ENCODE measurements around the gene SUGP2.

Gene SUGP2

DNA sequence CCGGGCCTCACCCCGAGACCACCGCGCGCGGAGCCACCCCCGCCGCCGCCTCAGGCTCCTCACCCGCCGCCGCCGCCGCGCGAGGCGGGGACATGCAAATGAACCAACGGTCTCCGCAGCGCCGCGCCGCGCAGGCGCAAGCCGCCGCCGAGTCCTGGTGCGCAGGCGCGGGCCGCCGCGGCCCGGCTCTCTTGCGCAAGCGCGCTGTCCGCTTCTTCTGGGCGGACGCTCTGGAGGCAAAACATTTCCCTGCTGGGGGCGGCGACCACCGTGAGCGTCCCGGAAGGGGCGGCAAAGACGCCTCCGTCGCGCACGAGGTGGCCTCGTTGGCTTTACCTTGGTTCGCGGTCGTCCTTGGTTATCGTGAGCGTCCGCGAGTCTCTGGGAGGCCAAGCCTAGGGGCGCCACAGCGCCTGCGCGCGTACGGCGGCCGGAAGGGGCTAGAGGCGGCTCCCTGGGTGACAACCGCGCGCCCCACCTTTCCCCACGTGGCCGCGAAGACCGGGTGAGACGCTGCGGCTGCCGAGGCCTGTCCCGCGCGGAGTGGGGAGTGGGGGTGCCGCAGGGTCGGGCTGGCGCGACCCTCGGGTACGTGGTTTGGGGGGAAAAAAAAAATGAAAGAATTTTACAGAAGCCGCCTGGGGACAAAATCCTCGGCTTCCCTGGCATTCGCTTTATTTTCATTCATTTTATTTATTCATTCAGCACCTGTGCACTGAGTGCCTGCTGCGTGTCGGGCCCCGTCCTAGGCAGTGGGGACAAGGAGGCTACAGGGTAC is at the start of gene SUGP2, which contains the start of gene ARMC6:
TSS of gene SUGP2 (minus strand) at position 92 of the 778 bp plus-strand sequence. CDS start 2,446 bp downstream, outside the sequence.
TSS of gene ARMC6 (plus strand) at position 178 of the 778 bp plus-strand sequence. CDS start 607 bp downstream, outside the sequence.
- peak; percentile 96 for DNase-seq (ENCODE audit: low spot score)

DNA sequence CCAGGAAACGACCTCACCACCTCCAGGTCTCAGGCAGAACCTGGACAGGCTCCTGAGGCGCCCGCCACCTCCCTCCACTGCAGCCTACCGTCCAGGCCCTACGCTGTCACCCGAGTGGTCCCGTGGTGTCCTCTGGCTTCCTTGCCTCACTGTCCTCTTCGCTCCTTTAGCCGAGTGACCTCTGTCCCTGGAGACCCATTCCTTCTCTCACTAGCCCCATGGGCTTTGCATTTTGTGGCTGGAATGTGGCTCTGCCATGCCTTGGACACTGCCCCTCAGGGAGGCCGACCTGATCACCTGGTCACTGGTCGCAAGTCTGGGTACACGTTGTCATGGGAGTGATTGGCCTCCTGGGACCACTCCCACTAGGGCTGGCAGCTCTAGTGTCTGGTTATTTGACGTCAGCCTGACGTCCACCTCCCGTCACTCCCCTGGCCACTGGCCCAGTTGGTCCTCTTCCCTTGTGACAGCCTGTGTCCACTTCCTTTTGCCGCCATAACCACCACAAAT is 48.4 kb upstream of the SUGP2 start:
- no peak for DNase-seq (ENCODE audit: low spot score)

DNA sequence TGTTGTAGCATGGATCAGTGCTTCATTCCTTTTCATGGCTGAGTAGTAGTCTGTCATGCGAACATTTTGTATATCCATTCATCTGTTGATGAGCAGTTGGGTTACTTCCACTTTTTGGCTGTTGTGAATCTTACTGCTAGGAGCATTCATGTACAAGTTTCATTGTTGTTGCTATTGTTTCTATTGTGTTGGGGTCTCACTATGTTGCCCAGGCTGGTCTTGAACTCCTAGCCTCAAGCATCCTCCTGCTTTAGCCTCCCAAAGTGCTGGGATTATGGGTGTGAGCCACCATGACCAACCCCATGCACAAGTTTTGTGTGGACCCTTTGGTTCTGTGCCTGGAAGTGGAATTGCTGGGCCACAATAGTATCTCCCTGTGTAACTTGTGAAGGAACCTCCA is 46.3 kb upstream of the SUGP2 start:
- DNase-seq (ENCODE audit: low spot score) = no peak

DNA sequence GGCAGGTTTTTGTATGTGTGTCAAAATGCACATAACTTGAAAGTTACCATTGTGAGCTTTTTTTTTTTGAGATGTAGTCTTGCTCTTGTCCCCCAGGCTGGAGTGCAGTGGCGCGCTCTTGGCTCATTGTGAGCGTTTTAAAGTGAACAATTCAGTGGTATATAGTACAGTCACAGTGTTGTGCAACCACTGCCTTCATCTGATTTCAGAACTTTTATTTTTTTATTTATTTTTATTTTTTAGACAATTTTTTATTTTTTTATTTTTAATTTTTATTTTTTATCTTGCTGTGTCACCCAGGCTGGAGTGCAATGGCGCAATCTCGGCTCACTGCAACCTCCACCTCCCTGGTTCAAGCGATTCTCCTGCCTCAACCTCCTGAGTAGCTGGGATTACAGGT is 45.5 kb upstream of the SUGP2 start:
- DNase-seq (ENCODE audit: low spot score) = no peak

DNA sequence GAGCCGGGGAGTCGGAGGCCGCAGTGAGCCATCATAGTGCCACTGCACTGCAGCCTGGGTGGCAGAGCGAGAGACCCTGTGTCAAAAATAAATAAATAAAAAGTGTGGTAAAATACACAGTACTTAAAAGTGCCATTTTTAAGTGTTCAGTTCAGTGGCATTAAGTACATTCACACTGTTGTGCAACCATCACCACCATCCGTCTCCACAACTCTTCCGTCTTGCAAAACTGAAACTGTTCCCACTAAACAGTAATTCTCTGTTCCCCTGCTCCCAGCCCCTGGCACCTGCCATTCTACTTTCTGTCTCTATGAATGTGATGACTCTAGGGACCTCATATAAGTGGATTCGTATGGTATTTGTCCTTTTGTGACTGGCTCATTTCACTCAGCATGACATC is 43.8 kb upstream of the SUGP2 start:
- DNase-seq (ENCODE audit: low spot score) = no peak

DNA sequence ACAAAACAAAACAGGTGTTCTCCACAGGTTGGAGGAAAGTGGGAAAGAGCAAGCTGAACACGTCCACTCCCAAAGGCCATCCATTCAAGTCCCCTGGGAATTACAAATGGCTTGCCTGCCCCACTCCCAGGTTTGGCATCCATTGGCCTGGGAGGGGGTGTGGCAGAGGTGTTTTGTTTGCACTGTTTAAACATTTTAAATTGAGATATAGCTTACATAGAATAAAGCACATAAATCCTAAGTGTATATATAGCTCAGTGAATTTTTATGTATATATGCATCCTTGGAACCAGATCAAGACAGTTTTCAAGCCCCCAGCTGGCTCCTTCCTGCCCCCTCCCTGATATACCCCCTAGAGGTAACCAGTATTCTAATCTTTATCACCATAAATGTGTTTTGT is 43.2 kb upstream of the SUGP2 start:
- no peak for DNase-seq (ENCODE audit: low spot score)

DNA sequence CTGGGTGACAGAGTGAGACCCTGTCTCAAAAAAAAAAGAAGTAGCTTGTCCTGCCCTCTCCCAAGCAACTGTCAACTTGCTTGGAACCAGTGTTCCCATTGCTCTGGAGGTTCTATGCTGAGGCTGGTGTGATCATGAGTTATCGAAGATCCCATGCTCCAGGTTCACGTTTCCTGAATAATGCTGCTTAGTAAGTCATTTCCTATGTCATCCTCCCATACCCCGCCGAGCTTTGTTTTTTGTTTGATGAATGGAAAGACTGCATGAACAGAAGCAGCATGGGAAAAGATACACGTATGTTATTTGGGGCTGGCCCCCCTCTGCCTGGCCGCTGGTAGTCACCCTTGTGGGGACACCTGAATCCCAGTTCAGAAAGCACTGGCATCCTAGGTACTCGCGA is 41.8 kb upstream of the SUGP2 start:
- no peak for DNase-seq (ENCODE audit: low spot score)

DNA sequence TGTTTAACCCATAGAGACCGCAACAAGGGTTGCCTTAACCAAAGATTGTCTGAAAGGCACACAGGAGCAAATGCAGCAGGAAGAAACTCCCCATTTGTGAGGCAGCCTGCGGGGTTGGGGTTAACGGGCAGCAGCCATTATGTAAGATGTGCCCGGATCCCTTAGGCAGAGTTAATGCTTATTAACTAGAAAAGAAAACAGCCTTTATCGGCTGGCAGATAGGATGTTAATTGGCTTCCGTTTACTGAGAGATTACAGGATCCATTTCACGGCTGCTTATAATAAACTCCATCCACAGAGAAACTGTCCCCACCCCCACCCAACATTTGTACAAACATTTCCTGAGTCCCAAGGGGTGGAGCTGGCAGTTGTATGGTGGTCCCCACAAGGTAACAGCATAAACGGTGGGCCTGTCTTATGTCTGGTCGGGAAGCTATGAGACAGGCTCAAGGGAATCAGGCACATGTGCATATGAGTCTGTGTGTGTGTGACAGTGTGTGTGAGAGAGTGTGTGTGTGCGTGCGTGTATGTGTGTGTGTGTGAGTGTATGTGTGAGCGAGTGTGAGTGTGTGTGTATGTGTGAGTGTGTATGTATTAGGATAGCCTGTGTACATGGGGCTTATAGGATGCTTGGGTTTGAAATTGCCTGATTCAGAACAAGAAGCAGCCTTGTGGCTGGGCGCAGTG is 41.0 kb upstream of the SUGP2 start:
- DNase-seq (ENCODE audit: low spot score) = no peak

DNA sequence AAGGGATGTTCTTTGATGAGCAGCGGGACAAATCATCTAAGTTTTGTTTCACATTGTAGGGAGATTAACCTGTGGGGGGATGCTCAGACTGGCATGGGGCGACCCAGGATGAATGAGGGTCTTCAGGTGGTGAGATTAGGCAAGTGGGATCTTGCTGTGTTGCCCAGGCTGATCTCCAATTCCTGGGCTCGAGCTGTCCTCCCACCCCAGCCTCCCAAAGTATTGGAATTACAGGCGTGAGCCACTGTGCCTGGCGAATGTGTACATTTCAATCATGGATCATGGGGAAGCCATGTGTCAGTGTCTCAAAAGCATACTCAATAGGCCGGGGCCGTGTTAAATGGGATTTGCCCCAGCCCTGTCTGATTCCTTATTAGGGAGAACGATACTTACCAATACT is 38.6 kb upstream of the SUGP2 start:
- DNase-seq (ENCODE audit: low spot score) = no peak

DNA sequence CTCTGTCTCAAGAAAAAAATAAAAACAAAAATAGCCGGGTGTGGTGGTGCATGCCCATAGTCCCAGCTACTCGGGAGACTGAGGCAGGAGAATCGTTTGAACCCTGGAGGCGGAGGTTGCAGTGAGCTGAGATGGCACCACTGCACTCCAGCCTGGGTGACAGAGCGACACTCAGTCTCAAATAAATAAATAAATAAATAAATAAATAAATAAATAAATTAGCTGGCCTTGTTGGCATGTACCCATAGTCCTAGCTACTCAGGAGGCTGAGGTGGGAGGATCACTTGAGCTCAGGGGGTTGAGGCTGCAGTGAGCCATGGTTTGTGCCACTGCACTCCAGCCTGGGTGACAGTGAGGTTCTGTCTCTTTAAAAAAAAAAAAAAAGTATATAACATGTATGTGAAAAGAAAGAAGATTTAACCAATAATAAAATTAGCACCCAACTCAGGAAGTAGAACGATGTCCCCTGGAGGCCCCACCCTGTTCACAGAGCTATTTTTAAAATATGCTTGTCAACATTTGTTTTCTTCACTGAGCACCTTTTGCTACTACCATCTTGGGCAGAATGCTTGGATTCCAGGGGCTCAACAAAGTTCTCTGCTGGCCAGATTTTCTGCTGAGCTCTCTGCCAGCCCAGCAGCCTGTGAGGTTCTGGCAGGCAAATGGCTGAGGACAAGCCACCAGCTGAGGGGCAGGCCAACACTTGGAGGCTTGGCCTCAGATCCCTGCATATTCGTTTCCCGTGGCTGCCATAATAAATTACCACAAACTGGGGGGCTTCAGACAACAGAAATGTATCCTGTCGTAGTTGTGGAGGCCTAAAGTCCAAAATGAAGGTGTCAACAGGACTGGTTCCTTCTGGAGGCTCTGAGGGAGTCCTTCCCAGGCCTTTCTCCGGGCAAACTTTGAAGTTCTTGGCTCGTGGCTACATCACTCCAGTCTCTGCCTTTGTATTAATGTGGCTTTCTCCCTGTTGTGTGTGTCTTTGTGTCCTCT is 35.6 kb upstream of the SUGP2 start:
- DNase-seq (ENCODE audit: low spot score) = peak; percentile 39

DNA sequence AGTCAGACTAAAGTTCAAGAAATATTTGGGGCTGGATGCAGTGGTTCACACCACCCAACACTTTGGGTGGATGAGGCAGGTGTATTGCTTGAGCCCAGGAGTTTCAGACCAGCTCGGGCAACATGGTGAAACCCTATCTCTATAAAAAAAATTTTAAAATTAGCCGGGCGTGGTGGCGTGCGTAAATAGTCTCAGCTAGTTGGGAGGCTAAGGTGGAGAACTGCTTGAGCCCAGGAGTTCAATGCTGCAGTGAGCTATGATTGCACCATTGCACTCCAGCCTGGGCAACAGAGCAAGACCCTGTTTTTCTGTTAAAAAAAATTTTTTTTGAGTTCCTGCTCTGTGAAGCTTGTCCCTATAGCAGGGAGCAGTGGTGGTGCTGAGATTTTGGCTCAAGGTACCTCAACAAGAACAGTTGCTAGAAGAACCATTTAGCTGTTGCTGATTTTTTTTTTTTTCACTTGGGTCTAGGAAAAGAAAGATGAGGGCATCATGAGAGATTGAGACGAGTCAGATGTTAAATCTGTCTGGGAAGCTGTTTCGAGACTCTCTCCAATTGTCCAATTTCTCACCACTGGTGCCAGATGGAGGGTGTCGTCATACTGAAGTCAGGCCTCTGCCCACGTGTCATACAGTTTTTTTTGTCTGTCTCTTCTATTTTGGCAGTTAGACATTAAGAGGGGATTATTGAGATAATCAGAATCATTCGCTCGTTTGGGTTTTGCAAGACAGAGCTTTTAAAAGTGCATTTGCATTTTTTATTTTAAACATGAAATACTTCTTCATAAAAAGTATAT is 34.2 kb upstream of the SUGP2 start:
- DNase-seq (ENCODE audit: low spot score) = no peak

DNA sequence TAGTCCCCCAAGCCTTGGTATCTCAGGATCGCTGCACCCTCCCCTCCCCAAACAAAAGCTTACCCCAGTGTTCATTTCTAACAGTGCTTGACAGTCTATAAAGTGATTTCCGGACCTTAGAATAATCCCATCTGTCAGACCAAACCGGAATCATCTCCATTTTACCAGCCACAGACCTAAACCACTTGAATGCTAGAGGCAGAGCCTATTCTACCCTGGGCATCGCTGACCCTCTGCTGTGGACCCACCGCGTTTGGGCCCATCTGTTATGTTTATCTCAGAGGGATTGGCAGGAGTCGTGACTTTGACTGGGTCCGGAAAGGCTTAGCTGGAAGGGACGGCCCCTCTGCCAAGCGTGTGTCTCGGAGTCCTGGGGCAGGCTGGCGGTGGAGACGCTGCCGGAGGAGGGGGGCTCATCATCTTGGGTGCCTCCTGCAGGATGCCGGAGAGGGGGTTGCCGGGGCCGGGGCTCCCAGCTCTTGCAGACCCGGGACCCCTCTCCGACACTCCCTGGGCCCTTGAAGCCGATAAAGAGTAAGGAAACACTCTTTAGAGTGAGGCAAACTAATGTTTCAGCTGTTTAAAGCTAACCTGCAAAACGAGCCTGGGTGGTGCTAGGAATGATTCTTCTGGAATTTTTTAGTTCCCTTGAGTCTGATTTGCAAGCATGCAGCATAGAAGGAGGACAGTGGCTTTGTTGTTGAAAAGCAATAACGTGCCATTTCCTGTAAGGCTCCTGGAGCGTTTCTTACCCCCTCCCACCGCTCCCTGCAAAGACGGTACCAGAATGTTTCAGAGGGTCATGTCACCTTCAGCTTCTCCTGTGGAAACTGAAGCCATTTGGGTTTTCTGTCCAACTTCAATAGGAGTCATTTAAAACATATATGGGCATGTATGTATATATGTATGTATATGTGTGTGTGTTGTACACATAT is 31.8 kb upstream of the SUGP2 start:
- DNase-seq (ENCODE audit: low spot score) = peak; percentile 58

DNA sequence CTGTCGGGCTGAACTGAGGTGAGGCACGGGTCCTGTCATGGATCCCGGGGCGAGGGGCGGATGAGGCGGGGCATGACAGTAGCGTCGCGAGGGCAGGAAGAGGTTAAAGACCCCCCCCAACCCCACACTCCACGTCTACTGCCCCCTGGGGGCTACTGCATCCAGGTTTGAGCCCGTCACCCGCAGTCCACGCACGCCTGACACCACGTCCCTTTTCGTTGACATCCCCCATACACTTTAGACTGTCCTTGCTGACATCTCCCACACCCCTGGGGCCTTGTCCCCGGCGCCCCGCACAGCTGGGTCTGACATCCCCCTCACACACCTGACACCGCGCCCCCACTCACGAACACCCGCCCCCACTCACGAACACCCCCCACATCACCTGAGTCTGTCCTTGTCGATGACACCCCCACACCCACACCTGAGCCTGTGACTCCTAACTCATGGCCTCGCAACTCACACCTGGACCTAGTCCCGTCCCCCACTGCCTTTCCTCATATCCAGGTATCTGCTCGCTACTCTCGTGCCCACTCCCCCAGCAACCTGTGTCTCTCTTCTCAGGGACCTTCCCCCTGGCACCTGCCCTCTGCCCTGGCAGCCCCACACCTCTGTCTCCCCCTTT is 30.9 kb upstream of the SUGP2 start:
- DNase-seq (ENCODE audit: low spot score) = peak; percentile 80

DNA sequence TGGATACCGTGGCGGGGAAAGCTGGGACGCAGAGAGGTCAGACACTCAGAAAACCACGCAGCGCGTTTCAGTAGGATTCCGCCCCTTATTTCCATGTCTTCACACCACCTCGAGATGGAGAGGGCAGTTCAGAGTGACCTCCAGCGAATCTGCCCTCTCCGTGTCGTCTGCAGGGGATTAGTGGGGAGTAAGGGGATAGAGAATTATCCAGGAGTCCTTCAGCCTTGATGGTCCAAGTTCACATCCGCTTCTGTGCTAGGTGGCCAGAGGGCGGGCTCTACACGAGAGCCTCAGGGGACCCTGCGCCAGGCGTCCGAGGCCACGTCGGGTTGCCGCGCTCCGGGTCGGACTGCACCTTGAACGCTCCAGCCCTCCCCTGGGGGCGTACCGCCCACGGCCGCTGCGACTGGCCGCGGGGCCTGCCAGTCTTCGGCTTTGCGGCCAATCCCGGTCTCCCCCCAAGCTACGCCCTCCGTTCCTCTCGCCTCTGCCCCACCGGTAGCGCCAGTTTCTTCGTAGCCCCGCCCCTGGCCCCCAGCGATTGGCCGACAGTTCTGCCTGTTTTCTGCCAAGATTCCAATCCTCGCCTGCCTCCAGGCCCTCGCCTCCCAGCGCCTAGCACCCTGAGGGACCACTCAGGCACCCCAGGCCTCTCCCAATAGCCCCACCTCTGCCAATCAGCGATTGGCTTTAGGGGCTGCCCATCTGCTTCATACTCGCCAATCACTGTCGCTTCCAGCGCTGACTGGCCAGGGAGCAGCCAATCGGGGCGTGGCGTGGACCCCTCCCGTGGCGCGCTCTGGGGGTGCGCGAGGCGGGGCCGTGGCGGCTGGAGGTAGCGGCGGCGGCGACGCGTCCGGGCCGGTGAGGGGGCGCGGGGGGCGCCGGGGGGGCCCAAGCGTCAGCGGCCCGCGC is 30.1 kb upstream of the SUGP2 start, which contains the start of gene SLC25A42:
TSS of gene SLC25A42 (plus strand) at position 812 of the 915 bp plus-strand sequence. CDS start 32,131 bp downstream, outside the sequence.
- DNase-seq (ENCODE audit: low spot score) = peak; percentile 100

DNA sequence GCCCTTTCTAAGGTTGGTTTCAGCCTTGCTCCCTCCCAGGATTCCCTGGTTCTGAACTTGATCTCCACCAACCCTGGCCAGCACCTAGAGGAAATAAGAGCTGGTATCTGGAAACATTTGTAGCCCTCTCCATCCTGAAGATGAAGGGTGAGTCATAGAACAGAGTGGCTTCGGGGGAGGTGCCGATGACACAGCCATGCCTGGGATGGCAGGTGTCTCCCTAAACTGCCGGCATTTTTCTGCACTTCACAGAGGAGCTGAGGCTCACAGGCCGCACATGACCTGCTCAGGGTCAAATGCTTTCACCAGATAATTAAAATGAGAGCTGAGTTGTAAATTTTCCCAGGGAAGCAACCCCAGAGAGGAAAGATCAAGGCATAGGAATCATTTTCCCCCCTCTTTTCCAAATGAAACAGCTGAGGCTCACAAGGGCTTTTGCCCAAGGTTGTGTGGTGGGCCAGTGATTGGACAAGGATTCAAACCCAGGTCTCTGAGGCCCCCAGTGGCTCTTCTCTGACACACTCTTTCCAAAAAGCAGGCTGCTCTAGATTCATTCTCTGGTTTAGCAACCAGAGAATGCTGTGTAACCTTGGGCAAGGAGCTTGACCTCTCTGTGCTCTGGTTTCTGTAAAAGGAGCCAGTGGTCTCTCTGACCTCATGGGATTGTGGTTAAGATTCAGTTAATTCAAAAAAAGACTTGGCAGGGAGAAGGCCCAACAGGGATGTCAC is 29.3 kb upstream of the SUGP2 start:
- DNase-seq (ENCODE audit: low spot score) = peak; percentile 54

DNA sequence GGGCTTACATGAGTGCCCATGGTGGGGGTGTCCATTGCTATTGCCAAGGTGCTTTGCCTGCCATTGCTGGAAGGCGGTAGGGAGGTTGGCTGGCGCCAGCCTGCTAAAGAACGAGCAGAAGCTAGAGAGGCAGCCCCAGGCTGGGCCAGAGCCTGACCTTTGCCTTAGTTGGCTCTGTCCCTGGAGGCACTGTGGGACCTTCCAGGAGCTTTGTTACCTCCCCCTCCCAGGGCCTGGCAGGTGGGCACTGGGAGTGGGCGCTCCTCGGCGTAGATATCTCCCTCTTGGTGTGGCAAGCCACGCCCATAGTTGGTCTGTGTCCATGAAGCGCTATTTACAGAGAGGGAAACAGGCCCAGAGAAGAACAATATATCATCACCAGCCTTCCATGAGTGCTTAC is 28.2 kb upstream of the SUGP2 start:
- no peak for DNase-seq (ENCODE audit: low spot score)

DNA sequence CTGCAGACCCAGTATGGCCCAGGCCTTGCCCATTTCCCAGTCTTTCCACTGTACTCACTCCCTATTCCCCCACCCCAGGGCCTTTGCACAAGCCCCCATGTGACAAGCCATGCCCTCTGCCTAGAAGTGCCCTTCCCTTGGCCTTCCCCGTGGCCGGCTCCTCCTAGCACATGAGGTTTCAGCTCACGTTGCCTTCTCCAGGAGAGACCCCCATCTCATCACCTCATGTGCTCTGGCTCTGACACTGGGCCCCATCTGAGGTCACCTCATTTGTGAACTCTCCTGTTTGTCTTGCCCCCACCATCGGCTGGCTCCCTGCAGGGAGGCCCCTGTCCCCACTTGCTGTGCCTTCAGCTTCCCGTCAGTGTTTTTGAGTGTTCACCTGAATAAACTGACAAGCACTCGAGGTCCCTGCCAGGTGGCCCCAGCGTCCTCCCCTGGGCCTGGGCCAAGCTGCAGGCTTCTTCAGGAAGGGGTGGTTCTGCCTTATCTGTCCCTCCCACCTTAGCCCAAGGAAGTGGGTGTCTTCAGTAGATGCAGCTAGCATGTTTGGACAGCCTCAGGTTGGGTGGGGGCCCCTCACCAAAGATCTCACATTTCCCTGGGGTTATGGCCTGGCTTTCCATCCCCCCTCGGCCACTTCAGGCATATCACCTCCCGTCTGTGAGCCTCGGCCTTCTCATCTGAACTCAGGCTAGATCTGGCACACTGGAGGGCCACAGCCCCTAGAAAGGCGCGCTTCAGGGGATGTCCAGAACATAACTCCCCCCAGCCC is 26.7 kb upstream of the SUGP2 start:
- DNase-seq (ENCODE audit: low spot score) = no peak

Measured in NAMALWA (cell line).